GM12875 (cell line): ENCODE measurements around the gene SHISA9.

Experiments used
- H3K4me3 ChIP-seq: one replicate; pipeline ENCODE4 v1.5.1; 2011; ENCODE audit warnings: low read depth, low read length, control low read depth
- TF ChIP-seq, protein P1 (sequence below): IDR thresholded peaks from 2 replicates; pipeline ENCODE4 v1.5.1; 2011; ENCODE audit warnings: low read depth, mild to moderate bottlenecking, control low read depth, inconsistent platforms, low read length, moderate library complexity, borderline replicate concordance; ENCODE audit not compliant: insufficient read depth

Gene SHISA9

DNA sequence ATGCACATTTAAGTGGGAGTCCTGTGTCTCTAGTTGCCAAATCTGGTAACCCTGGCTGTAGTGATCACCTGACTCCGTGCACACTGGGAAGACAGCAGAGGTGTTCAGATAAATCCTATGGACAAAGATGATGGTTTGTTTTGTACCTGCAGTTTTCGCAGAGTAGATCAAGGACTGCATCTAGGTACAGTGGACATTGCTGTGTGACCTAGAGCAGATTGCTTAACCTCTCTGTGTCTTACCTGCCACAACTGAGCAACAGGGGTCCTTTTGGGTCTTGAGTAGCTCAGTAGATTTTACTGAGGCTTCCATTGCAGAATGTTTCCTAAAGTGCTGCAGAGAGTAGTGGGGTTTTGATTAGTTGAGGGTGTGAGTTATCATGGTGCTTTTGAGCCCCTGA lies 160.8 kb downstream of the SHISA9 start:
- TF ChIP-seq, protein P1, sequence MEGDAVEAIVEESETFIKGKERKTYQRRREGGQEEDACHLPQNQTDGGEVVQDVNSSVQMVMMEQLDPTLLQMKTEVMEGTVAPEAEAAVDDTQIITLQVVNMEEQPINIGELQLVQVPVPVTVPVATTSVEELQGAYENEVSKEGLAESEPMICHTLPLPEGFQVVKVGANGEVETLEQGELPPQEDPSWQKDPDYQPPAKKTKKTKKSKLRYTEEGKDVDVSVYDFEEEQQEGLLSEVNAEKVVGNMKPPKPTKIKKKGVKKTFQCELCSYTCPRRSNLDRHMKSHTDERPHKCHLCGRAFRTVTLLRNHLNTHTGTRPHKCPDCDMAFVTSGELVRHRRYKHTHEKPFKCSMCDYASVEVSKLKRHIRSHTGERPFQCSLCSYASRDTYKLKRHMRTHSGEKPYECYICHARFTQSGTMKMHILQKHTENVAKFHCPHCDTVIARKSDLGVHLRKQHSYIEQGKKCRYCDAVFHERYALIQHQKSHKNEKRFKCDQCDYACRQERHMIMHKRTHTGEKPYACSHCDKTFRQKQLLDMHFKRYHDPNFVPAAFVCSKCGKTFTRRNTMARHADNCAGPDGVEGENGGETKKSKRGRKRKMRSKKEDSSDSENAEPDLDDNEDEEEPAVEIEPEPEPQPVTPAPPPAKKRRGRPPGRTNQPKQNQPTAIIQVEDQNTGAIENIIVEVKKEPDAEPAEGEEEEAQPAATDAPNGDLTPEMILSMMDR, result no peak
- H3K4me3 ChIP-seq, result no peak overlapping the region

DNA sequence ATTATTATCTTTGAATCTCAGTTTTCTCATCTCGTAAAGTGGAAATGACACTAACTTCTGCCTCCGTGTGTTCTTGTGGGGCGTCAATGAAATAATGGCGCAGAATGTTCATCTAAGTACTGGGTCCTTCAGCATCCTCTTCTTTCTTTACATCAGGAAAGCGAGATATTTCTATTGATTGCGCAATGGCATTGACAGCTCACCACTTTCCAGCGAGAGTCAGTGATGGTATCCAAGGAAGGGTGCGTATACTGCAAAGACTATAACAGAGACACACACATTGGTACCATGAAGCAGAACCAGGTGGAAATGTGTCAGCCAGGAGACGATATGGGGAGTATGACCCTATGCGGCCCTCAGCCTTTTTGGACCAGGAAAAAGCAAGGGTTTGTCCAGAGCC lies 162.1 kb downstream of the SHISA9 start:
- H3K4me3 ChIP-seq, result no peak overlapping the region
- TF ChIP-seq, protein P1, result no peak

DNA sequence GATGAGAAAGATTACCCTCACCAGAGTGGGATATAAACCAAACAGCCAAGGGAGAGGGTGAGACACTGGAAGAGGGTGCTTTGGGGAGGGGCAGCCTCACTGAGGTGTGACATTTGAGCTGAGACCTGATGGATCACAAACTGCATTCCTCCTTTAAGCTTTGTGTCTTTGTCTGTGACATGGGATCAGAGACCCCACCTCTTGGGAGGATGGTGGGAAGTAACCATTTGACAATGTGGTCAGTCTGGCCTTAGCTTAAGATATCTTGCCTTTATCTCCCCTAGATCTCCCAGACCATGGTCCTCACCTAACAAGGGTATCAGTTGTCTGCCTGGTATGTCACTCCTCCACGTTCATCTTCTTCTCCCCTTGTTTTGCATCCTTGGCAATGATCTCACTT lies 163.4 kb downstream of the SHISA9 start:
- no peak overlapping the region for H3K4me3 ChIP-seq
- TF ChIP-seq, protein P1, result no peak

DNA sequence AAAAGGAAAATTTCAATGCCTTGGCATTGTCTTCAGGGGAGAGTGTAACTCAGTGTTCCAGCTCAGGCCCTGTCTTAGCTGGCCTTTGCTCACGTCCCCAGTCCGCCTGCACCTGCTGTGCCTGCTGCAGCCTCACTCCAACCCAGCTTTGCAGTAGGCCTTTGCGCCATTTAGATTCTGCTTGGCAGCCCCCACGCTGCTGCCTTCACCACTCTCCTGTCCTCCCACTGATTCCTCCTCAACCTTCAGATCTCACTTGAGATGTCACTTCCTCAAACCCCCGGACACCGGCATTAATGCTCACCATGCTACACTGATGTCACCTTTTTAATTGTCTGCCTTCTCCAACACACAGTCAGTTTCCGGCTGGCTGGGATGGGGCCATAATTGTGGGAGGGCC lies 166.2 kb downstream of the SHISA9 start:
- no peak overlapping the region for H3K4me3 ChIP-seq
- TF ChIP-seq, protein P1, result no peak

DNA sequence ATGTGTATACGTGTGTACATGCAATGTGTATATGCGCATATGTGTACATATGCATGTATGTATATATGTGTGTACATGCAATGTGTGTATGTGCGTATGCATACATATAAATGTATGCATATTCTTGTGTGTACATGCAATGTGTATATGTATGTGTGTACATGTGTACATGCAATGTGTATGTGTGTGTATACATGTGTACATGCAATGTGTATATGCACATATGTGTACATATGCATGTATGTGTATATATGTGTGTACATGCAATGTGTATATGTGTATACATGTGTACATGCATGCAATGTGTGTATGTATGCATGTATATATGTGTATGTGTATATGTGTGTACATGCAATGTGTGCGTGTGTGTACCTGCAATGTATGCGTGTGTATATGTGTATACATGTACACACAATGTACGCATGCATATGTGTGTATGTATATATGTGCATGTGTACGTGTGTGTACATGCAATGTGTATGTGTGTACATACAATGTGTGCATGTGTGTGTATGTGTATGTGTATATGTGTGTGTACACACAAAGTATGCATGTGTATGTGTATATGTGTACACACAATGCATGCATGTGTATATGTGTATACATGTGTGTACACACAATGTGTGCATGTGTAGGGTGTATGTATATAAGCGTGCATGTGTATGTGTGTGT lies 167.7 kb downstream of the SHISA9 start:
- H3K4me3 ChIP-seq, result no peak overlapping the region
- TF ChIP-seq, protein P1, result no peak

DNA sequence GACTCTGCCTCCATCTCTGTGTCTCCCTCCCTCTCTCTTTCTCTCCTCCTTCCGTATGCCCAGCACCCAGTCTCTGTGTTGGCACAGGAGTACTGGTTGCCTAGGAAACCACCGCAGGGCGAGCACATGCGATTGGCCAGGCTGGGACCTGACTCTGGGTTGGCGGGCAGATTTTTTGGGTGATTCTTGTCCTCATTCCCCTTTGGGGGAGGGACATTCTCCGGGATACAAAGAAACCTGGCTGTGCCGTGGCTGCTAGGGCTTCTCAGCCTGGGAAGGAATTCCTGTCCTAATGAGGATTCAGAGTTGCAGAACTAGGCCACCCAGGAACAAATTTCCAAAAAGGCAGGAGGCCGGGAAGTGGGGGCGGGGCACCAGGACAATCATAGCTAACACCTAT lies 168.9 kb downstream of the SHISA9 start:
- H3K4me3 ChIP-seq, result no peak overlapping the region
- TF ChIP-seq, protein P1, result no peak

DNA sequence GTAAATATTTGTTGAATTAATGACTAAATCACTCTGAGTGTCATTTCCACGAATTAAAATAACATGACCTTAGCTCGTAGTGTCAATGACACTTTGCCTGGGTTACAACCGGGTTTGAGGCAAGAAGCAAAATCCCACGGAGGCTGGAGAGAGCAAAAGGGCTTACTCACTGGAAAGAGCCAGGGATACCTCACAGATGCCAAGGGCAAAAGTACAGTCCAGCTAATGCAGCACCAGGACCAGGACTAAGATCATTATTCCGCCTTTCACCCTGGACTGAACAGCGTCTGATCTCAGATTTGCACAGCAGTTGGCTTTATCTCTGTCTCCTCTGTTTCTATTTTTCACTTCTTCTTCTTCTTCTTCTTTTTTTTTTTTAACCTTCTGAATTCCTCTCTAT lies 175.5 kb downstream of the SHISA9 start:
- TF ChIP-seq, protein P1, result no peak

More for the DNA sequence above, 175.5 kb downstream of the SHISA9 start:
- no peak overlapping the region for H3K4me3 ChIP-seq
